ELR (cell line): ENCODE results near the gene YWHAH.

Source experiments
- DNase-seq: peaks from one replicate; pipeline ENCODE4 v3.0.0-alpha.2; 2015; ENCODE audit warnings: low read depth

The YWHAH gene

DNA sequence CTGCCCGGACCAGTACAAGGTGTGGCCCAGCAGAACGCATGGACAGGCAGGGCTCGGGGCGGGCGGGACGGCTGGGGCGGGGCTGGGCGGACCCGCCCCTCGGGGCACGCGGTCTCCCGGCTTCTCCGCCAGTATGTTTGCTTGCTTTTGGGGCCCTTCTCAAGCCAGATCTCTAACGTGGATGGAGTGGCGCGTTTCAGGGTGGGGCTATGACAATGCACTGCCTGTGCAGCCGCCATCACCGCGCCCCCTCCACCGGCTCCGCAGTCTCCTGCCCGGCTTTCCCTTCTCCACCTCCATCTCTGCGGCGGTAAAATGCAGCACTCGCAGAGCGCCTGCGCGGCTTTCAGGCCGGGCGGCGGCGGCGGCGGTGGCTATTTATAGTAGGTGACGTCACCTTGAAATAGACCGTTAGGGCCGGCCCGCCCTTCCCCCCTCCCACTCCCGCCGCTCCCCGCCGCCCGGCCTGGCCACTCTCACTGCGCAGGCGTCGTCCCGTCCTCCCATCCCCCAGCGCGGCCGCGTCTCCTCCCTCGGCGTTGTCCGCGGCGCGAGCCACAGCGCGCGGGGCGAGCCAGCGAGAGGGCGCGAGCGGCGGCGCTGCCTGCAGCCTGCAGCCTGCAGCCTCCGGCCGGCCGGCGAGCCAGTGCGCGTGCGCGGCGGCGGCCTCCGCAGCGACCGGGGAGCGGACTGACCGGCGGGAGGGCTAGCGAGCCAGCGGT is at the start of gene YWHAH:
YWHAH (plus strand) TSS at position 558 of the 722 bp plus-strand sequence. CDS start 199 bp downstream, outside the sequence.
- peak; percentile 94 for DNase-seq

DNA sequence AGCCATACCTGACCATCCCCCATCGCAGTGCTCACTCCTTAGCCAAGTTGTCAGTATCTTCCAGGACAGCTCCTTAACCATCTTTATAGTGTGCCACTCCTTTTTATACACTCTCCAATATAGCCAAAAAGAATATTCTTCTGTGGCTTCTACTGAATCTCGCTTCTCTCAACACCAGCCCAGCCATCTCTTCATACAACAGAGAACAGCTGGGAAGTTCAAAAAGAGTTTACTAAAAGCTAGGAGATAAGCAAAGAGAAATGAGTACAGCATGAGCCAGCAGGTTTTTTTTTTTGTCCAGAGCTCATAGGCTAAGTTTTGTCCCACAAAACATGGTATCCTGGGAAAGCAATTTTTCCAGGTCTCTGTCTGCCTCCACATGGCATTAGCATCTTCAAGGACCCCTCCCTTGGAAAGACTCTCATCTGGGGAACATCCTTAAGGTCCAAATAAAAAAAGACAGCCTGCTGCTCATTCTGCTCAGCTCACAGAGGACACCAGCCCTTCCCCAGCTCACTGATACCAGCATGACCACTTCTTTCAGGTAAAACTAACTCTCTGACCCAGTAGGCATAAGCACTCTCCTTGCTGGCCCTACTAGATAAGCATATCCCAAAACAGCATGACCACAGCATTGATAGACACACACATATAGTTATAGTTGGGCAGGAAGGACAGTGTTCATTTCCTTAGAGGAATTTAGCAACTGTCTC is 48.8 kb upstream of the YWHAH start:
- DNase-seq = no peak

DNA sequence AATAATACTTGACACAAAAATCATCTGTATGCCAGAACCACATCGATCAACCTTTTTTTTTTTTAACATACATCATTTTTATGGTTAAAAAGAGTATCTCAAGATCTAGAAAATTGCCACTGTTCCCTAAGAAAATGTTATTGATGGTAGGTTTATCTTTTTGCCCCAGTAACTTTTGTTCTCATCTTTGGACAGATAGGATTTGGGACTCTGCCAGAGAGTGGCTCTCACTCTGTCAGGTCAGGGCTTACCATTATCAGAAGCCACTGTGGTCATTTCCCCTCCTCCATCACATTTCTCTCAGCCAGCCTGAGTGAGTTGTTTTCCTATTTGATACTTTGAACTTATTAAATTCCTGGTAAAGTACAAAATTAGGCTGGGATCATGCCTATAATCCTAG is 47.9 kb upstream of the YWHAH start:
- DNase-seq = no peak

DNA sequence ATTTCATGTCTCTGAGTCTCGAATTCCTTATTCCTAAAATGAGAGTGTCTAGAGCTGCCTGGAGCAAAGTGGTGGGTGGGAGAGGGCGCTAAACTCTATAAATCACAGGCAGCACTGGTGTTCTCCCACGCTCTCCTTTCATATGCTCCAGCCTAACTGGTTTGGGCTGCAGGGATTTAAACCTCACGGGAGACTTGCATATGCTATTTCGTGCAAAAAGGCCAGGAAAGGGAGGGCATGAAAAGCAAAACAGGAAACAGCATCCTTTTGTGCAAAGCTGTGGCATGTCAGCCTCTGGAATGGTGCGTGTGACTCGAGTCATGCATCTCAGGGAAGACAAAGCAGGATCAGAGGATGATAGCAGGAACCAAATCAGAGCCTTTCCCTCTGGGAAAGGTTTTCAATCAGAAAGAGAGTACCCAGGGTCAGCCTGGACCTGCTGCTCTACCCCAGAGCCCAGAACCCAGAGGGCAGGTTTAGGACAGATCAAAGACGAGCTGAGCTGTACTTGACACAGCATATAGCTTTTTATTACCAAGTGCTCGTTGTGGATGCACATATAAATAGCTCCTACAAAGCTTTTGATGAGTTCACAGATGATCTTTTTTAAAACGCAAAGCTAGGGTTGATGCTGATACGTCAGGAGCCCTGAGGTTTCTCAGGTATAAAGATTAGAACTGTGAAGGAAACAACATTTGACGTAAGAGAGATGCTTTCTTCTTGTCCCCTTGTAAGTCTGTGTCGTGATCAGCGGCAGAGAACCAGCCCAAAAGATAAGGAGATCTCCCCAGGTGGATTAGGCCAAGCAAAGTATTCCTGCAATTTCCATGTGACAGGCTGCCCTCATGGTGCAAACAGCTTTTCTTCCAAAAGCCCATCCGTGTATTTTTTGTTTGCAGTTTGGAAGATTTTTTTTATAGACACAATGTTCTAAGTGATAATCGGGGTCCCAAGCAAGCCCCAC is 46.2 kb upstream of the YWHAH start:
- DNase-seq = peak; percentile 19

DNA sequence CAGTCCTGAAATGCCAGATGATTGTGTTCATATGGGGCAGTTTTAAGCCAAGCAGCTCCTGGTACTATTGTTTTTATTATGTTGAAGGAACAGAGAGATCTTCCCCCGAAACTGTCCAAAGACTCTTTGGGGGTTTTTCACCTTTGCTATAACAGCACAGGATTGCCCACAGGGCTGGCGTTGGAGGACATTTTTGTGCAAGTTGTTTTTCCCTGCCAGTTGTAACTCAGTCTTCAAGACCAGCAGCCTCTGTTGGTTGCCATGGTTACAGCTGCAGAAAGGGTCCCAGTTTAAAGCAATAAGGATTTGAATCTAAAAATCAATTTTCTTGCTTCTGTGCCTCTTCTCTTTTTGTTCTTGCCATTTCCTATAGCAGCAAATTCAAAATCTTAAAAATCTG is 45.4 kb upstream of the YWHAH start:
- no peak for DNase-seq

DNA sequence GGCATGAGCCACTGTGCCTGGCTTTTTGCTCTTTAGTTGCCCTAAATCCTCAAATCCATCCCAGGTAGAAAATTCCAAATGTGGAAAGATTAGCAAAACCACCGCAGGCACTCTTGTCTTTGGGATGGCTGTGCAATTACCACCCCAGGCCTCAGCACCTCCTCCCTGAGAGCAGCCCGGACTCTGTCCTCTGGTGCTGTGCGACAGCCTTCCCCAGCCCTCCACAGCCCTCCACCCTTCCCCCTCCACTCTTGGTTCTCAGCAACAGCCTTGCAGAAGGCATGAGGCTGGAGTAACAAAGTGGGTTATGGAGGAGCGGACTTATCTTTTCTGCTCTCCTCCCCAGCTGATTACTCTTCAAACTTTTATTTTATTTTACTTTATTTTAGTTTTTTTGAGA is 44.7 kb upstream of the YWHAH start:
- DNase-seq = no peak

DNA sequence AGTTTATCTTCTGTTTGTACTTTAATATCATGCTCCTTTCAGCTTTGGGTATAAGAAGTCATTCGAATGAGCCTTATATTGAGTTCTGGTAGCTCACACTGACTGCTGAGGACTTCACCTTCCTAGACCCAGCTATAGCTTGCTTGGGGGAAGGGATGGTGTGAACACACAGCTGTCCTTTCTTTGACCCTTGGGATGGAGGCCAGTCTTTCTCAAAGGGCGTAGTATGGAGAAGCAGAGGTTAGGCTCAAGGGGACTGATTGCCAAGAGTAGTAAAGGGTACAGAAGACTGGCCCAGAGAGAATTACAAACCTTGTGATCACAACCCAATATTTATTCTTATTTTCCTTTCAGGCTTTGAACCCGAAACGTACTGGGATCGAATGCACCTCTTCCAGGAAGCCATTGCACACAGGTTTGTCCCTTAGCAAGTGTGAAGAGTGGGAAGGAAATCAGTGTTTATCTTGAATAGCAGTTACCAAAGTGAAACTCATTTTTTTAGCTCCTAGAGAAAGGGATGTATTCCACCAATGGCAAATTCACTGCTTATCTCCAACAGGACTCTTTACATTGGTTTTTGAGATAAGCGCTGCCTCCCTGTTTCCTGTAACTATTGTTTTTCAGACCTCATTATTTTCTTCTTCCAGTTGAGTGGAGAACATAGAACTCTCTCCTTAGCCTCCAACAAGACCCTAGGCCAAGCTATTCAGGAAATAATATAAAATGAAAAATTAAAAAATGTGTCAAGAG is 42.8 kb upstream of the YWHAH start:
- DNase-seq = no peak

DNA sequence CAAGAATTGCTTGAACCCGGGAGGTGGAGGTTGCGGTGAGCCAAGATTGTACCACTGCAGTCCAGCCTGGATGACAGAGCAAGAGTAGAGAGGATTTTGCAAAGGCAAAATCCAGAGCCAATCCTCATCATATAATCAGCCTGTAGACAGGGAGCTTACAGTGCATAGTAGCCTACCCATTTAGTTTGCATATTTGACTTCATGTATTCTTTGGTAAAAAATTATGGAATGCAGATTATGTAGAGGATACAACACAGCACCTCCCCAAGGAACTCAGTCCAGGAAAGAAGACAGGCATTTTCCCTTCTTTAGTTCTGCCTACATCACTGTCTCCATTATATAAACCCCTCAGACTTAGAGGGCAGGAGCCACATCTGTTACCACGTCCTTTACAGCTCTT is 39.7 kb upstream of the YWHAH start:
- DNase-seq = no peak

DNA sequence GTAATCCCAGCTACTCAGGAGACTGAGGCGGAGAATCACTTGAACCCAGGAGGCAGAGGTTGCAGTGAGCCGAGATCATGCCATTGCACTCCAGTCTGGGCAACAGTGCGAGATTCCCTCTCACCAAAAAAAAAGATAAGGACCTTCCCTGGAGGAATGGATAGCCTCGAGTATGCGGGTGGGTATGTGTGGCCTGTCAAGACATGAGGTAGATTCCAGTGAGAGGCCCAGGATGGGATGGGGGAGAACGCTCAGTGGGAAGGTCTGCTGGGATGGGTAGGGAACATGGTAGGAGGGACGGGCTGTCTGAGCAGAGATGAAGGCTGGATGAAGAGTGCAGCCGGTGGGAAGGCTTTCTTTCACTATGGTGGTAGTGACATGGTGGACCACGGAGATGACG is 39.0 kb upstream of the YWHAH start:
- DNase-seq = no peak

DNA sequence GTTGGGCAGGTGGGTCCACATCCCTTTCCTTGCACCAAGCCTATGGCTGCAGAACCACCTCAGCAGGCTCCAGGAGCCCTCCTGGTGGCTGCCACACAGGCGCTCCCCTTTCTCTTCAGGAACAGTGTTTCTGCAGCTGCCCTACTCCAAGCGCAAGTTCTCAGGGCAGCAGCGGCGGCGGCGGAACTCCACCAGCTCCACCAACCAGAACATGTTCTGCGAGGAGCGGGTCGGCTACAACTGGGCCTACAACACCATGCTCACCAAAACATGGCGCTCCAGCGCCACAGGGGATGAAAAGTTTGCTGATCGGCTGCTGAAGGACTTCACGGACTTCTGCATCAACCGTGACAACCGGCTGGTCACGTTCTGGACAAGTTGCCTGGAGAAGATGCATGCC is 38.2 kb upstream of the YWHAH start:
- DNase-seq = no peak

DNA sequence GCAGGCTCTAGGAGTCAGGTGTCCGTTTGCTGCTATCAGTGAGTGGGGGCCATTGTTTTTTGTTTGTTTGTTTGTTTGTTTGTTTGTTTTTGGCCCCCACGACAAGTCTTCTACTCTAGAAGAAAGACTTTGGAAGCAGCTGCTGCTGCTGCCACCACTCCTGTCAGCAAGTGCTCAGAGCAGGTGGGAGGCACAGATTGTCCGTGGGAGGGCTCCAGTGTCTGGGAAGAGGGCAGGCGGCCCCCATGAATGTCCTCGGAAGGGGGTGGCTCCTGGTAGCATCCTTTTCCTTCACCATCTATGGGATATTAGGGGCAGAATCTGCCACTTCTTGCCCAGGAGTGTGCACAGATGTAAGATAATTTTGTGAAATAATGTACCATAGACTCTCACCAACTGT is 37.8 kb upstream of the YWHAH start:
- DNase-seq = no peak

DNA sequence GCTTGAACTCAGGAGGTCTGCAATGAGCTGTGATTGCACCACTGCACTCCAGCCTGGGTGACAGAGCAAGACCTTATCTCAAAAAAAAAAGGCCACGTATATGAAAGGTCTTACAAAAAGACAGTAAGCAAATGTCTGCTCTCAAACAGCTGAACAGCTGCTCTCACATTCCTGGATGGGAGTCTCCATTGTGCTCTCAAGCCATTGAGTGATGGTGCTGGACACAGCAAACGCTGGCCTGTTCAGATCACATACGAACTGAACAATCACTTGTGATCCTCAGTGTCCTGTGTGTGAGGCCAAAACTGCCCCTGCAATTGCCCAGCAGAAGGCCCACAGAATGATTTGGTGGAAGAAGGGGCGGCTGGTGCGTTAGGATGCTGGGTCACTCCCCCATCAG is 34.4 kb upstream of the YWHAH start:
- DNase-seq = no peak

DNA sequence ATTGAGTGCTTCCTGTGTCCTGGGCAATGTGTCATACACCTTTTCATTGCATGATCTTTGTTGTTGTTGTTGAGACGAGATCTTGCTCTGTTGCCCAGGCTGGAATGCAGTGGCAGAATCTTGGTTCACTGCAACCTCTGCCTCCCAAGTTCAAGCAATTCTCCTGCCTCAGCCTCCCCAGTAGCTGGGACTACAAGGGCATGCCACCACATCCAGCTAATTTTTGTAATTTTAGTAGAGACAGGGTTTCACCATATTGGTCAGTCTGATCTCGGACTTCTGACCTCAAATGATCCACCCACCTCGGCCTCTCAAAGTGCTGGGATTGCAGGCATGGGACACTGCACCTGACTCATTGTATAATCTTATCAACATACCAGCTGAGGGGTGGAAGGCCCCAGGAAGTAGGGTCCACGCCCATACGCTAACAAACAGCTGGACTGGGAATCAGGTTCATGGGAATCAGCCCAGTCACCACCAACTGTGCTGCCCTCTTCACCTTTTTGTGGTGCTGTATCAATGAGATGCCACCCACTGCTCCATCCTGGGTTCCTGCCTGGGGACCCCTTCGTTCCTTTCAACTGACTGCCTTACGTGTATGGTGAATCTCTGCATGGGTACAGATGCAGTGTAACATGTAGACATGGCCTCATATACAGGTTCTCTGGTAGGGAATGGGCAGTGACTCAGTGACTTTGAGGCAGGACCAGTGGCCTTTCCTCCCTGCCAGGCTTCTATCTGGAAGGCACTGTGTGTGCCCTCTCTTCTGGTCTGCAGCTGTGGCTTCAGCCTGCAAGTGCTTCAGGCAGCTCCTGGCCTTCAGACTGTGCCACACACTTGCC is 32.5 kb upstream of the YWHAH start:
- no peak for DNase-seq

DNA sequence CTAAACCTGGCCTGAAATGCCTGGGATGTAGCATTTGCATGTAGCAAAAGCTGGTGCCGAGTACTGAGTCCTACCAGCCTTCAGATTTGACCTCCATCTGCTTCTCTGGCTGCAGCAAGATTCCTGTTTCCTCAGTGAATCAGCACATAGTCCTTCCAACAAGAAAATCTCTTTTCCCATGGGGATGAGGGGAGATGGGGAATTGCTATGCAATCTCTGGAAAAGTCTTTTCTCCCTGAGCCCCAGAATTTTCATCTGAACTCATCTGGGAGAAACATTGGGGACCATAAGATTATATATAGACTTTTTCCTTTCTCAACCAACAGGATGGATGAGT is 32.0 kb upstream of the YWHAH start:
- DNase-seq = no peak

DNA sequence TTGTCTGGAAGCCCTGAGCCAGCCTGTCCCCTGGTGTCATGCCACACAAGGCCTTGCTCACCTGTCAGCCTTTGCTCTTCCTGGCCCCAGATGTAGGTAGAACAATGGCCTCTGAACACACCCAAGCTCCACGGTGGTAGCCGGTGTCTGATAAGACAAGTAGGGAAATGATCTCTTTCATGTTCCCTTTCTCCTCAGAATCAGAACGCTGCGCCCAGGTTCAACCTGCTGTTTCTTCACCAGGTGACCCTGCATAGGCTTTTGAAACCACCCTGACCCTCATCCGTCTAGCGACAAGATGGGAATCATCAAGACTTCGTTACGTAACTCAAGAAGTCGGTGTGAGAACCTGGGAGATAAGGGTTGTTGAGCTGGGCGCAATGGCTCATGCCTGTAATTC is 28.7 kb upstream of the YWHAH start:
- DNase-seq = no peak

DNA sequence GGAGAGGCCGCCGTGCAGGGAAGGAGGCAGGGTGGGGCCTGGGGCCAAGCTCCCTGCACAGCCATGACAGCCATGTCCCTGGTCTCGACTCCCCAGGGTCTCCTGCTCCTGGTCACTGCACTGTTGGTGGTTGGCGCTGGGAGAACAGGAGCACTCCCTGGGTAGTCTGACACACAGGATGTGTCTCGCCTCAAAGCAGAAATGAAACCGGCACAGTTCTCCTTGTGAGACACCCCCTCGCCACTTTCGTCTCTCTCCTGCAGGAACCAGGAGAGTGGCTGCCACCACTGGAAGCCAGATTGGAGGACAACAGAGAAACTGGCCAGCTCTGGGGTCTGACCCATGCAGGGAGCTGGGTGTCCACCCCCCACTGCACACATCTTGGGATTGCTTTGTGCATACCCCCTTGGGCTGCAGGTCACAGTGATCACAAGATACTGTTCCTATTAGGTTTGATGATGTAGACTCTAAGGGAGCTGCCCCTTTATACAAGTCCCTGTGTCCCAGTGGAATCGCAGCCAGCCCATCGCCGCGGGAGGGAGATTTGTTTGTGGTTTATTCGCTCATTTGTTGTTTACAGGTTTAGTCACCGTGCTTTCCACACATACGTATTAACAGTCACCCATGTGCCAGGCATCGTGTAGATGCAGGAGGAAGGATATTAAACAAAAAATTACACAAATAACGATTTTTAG is 27.0 kb upstream of the YWHAH start:
- no peak for DNase-seq

DNA sequence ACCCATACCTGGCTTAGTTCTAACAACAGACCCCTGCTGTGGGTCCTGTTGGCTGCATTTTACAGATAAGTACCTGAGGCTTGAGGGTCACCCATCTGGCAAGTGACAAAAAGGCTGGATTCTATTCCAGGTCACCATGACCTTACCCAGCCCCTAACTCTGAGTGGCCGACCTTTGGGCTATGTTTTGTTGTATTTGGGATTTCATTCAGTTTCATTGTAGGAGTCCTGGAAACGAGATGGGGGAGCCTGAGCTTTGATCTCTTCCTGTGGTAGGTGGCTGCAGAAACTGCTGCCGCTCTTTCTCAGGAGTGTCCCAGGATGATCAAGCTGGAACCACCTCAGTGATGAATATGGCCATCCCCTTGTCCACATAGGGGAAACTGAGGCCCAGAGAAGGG is 24.6 kb upstream of the YWHAH start:
- DNase-seq = no peak

DNA sequence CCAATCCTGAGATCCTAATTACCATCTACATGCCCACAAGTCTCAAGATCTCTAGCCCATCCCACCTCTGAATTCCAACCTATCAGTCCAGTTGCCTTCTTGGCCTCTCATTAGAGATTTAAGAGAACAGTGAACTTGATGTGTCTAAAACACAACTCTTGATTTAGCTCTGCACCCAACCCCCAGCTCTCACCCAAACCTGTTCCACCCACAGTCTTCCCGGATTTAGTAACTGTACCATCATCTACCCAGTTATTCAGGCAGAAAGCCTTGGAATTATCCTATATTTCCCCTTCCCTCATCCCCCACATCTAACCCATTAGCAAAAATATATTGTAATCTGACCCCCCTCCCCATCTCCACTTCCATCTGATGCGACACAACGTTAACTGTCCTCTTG is 24.0 kb upstream of the YWHAH start:
- DNase-seq = no peak

DNA sequence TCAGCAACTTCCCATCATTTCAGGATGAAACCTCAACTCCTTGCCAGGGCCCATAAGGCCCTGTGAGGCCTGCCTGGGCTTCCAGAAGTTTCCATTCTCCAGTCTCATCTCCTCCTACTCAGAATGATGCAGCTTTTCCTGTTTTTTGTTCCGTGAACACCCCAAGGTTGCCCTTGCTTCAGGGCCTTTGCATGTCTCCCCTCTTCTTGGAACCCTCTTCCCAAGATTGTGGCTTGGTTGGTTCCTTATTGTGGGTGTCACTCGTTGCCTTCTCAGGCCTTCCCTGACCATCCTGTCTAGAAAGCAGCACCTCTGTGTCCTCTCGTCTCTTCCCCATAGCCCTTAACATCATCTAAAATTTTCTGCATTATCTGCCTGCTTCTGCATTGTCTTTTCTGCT is 23.2 kb upstream of the YWHAH start:
- DNase-seq = no peak

DNA sequence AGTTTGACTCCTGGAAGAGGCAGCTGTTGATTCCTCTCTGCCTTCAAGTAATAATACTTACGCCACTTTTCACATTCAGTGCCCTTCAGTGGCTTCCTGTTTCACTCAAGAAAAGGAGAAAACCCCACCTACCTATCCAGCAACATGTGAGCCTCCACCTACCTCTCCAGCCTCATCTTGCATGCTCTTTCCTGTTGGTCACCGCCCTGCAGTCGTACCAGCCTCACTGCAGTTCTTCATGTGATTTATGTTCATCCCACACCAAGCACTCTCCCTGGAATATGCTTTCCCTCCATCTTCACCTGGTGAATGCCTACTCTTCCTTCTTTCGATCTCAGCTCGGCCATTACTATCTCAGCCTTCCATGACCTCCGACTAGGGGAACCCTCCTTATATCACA is 21.8 kb upstream of the YWHAH start:
- DNase-seq = no peak

DNA sequence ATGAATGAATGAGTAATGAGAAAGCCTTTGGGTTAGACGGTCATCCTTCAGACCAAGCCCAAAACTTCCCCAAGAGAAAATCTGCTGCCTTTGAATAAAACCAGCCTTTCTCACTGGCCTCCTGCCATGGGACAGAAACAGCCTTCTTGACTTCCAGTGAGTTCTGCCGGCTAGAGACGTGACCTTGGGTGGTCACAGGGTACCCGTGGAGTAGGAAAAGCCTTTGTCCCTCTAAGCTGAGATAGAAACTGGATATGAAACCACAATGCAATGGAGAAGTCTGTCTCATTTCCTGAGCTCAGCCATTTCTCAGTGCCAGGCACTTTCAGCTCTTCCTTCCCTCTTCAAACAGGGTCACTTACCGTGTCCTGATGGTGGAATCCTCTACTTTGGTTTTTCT is 21.2 kb upstream of the YWHAH start:
- no peak for DNase-seq
